GM19328 (cell line): ENCODE results near the gene RIT2.

ENCODE experiments used
- ATAC-seq: cut with Tn5 transposase; IDR thresholded peaks from one replicate; pipeline ENCODE4 v1.9.1; 2021; ENCODE audit warnings: mild to moderate bottlenecking, moderate library complexity; ENCODE audit not compliant: unreplicated experiment

The RIT2 gene

GRCh38 chr18:42706618-42707017, 408.9 kb downstream of the RIT2 start:
- no peak for ATAC-seq

DNA sequence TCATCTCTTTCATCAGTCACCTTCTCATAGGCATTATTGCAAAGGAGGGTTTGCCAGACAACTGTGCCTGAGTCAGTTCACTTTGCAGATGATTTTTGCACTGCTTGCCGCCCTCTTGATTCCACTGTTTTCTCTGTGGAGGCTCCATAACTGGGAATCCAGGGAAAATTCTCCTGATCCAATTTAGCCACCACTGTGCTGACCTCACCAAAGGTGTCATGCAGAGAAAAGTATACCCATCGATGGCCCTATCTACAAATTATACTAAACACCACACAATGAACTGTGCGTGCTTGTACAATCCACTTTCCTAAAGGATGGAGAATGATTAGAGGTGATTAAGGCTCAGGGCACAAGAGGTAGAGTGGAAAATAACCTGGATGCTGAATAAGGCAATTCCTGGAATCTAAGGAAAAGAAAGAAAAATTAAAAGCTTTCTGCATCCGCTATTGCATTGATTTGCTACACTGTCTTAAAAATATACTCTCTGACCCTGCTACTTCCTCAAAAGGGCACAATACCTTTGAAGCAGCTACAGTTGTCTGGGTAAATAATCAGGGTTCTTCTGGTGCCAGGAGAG, 409.4 kb downstream of the RIT2 start:
- no peak for ATAC-seq
